Measurements from ENCODE around the gene TMEM175. TPM values are rescaled to one million over a fixed set of nuclear protein-coding genes. Genes with fewer than 3 reads are reported as not detected.

The TMEM175 gene
- total and polyA plus RNA-seq, 2 of the 8 experiments (the other 6 are each of a cell fraction or from before 2014, with no cell fraction given), result 4.9 to 20.7 TPM

DNA sequence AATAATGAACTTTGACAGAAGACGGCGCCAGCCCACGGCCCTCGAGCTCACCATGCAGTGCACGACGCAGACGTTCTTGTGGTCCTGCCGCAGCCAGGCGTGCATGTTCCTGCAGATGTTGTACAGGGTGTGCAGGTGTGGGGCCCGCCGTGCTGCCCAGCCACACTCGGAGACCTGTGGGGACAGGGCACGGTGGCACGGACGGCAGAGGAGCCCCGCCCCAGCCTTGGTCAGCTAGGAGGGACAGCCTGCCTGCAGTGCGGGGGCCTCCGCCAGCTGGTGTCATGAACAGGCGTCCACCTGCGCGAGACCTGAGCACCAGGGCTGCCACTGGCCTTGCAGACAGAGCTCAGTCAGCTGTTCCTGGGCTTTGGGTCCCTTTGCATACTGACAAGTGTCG, 49.6 kb upstream of the TMEM175 start:
- ChIA-PET POLR2A (ENCODE audit: partially characterized antibody) (interaction anchor here (0.6 to 1.9 kb wide), 5 partner anchors 9 to 76 kb away, joined by 3 to 5 read pairs (median 3); no protein-coding TSS in a partner anchor), CTCF (ENCODE audit: partially characterized antibody) (interaction anchor here (0.7 to 5.8 kb wide), 5 partner anchors 9 to 140 kb away, joined by 3 to 34 read pairs (median 4); no protein-coding TSS in a partner anchor)
- no peak overlapping the region for H3K56ac ChIP-seq (replicated peaks; ENCODE audit: insufficient read length, low read depth, low read length)
- no peak overlapping the region for H3K4me3 ChIP-seq (ENCODE audit: extremely low read depth in 1 of 4, insufficient read depth in 2 of 4, low read depth in 3 of 4, low read length in 4 of 4)
- no peaks in the 10 kb centered on the region for H3K4me1 ChIP-seq (replicated peaks in 1 of 4; ENCODE audit: control insufficient read depth in 3 of 4, insufficient read depth in 4 of 4, low read length in 3 of 4)
- no peak overlapping the region for H2BK5ac ChIP-seq (ENCODE audit: low read depth, low read length)
- no peak overlapping the region for H3K23ac ChIP-seq (ENCODE audit: insufficient read length)
- no peaks in the 10 kb centered on the region for H3K79me2 ChIP-seq (ENCODE audit: control insufficient read depth in 1 of 2, insufficient read depth in 2 of 2, low read length in 2 of 2)
- no peak overlapping the region for H2AFZ ChIP-seq (ENCODE audit: low read length)
- no peak overlapping the region for H2BK15ac ChIP-seq (ENCODE audit: low read length)
- 100% methylated on average over 22 of the region's 22 CpGs; no CpG with 5 or more reads in 1 of the 2 experiments for WGBS, 2 experiments (ENCODE audit: extremely low coverage in 1 of 2, insufficient coverage in 1 of 2, insufficient read length in 1 of 2, insufficient replicate concordance in 2 of 2, low coverage in 1 of 2, low lambda C conversion rate in 2 of 2, missing lambda C conversion rate in 1 of 2)
- no peak overlapping the region for H3K9ac ChIP-seq (replicated peaks in 1 of 4; ENCODE audit: extremely low read depth in 1 of 4, low read depth in 3 of 4, low read length in 3 of 4)
- no peak overlapping the region for H3K14ac ChIP-seq (ENCODE audit: insufficient read length)
- no peak overlapping the region for H2BK120ac ChIP-seq (replicated peaks; ENCODE audit: low read depth, low read length)
- no peak overlapping the region for H3K4ac ChIP-seq (replicated peaks; ENCODE audit: insufficient read length, low read depth, low read length)
- H3K18ac ChIP-seq (ENCODE audit: extremely low read depth, low read length), result no peak overlapping the region
- no peak for FAIRE-seq
- no peaks in the 10 kb centered on the region for H3K27me3 ChIP-seq (replicated peaks in 1 of 4; ENCODE audit: control insufficient read depth in 3 of 4, extremely low read depth in 1 of 4, insufficient read depth in 3 of 4, low read length in 3 of 4)
- H3K9me3 ChIP-seq (ENCODE audit: insufficient read depth in 2 of 2, low read depth in 1 of 2, low read length in 1 of 2), result peaks cover 0 to 6% of the 10 kb centered on the region in 2 experiments; a peak in 1 of 4 replicates
- peaks cover 4 to 14% (median 10%) of the 10 kb centered on the region in 4 experiments; a peak in 6 of 8 replicates for H3K36me3 ChIP-seq (ENCODE audit: control insufficient read depth in 2 of 4, insufficient read depth in 4 of 4, low read length in 3 of 4)
- no peaks in the 10 kb centered on the region; the same call in 1 of the 2 replicates for H3K23me2 ChIP-seq (ENCODE audit: low read depth, low read length)
- no peak for DNase-seq (ENCODE audit: low read depth in 1 of 2, low spot score in 2 of 2)
- peaks cover 0 to 16% of the 10 kb centered on the region in 2 experiments for H4K20me1 ChIP-seq (replicated peaks in 1 of 2; ENCODE audit: control insufficient read depth in 1 of 2, insufficient read depth in 2 of 2, low read length in 2 of 2)
- H2AK5ac ChIP-seq (ENCODE audit: low read depth, low read length), result no peak overlapping the region
- no peak overlapping the region for H2BK20ac ChIP-seq (ENCODE audit: low read length)
- H3K27ac ChIP-seq (ENCODE audit: low read depth, low read length), result no peak overlapping the region
- H4K5ac ChIP-seq (ENCODE audit: insufficient read length, low read depth, low read length), result no peak overlapping the region
- no peak overlapping the region for H2BK12ac ChIP-seq (ENCODE audit: low read depth, low read length)
- H4K91ac ChIP-seq (replicated peaks; ENCODE audit: insufficient read length, low read length), result no peak overlapping the region
- H4K8ac ChIP-seq (ENCODE audit: extremely low read depth, insufficient read depth, low read length), result no peak overlapping the region
- H3K4me2 ChIP-seq (ENCODE audit: insufficient read depth in 1 of 2, low read depth in 2 of 2, low read length in 2 of 2), result no peak overlapping the region
- H3K79me1 ChIP-seq (ENCODE audit: low read depth, low read length), result no peaks in the 10 kb centered on the region; the same call in 1 of the 2 replicates
- TF ChIP-seq RNF2 (IDR thresholded peaks at IDR 0.05; ENCODE audit: borderline replicate concordance, low read depth, low read length, missing control alignments, poor library complexity, severe bottlenecking) (no peak), PHF8 (conservative IDR thresholded peaks at IDR 0.05; ENCODE audit: low read depth, low read length) (no peak), CBX8 (IDR thresholded peaks at IDR 0.05; ENCODE audit: borderline replicate concordance, low read depth, low read length) (no peak)
